HepG2 (cell line): ENCODE measurements around the gene RABGGTB. TPM values are rescaled to one million over a fixed set of nuclear protein-coding genes. Genes with fewer than 3 reads are reported as not detected.

Source experiments
- ATAC-seq: fragments of 200-7000 bp; cut with Tn5 transposase; 3 replicates; pipeline ENCODE4 v1.9.1; 2020; ENCODE audit warnings: mild to moderate bottlenecking, moderate library complexity
- BruUV-seq: library from RNA; stranded (reverse); fragments of 400-500 nt; replicated peaks from 2 replicates; lab custom pipeline; 2021; lab: Mats Ljungman, UMichigan
- CTCF ChIA-PET: fragments of 300-600 bp; formaldehyde crosslinking; extraction: SDS; loops from one replicate; lab custom pipeline; 2021; ENCODE audit warnings: low total read pairs, inconsistent platforms, low intra/inter-chr PET ratio; lab: Yijun Ruan, JAX
- POLR2A ChIA-PET: fragments of 350-600 bp; sonication (Branson Sonifier 250); formaldehyde crosslinking; loops from one replicate; lab custom pipeline; 2020; ENCODE audit warnings: antibody characterized with exemption, inconsistent platforms; lab: Yijun Ruan, JAX
- DNase-seq: peaks from one replicate; pipeline ENCODE4 v3.0.0-alpha.2; 2015; ENCODE audit warnings: low spot score
- FAIRE-seq: peaks from 3 replicates; lab custom pipeline; 2011; peaks lifted over from hg19 to GRCh38; lab: Jason Lieb, UNC
- H2AFZ ChIP-seq: one replicate; pipeline ENCODE4 v1.6.1; 2011; ENCODE audit warnings: low read length, inconsistent platforms
- H3K27ac ChIP-seq: fragments of 300-600 bp; 3 replicates; pipeline ENCODE4 v1.8.0; 2011; ENCODE audit warnings: mixed run types, mild to moderate bottlenecking, mixed read lengths, low read length, inconsistent platforms; ENCODE audit not compliant: insufficient read depth; ENCODE audit errors: extremely low read length
- H3K27me3 ChIP-seq, 2 experiments: fragments of 200-600 bp in 1 of 2; 2 replicates in 1 of 2; 3 replicates in 1 of 2; pipeline versions ENCODE4 v1.6.0 to v1.8.0; 2011; ENCODE audit warnings: low read length in 2 of 2, mild to moderate bottlenecking in 2 of 2, moderate library complexity in 2 of 2, inconsistent platforms in 1 of 2; ENCODE audit not compliant: insufficient read depth in 2 of 2, control insufficient read depth in 1 of 2
- H3K36me3 ChIP-seq, 2 experiments: fragments of 200-600 bp in 1 of 2; replicated peaks in 1 of 2; 2 replicates in 1 of 2; 3 replicates in 1 of 2; pipeline versions ENCODE4 v1.5.1 to v1.8.0; 2011; ENCODE audit warnings: low read length in 2 of 2, inconsistent platforms in 1 of 2; ENCODE audit not compliant: insufficient read depth in 2 of 2, control insufficient read depth in 1 of 2
- H3K4me1 ChIP-seq: 2 replicates; pipeline ENCODE4 v1.5.1; 2012; ENCODE audit warnings: low read length, inconsistent platforms; ENCODE audit not compliant: insufficient read depth
- H3K4me2 ChIP-seq: 2 replicates; pipeline ENCODE4 v1.6.0; 2011; ENCODE audit warnings: low read depth, low read length, inconsistent platforms
- H3K4me3 ChIP-seq, 3 experiments: fragments of 200-600 bp in 1 of 3; sonication (generic), shearing (Covaris generic) in 1 of 3; replicated peaks in 1 of 3; 2 replicates each; pipeline ENCODE4 v1.5.1; 2011 to 2016; ENCODE audit warnings: low read length in 3 of 3, inconsistent platforms in 2 of 3, low read depth in 2 of 3, mild to moderate bottlenecking in 2 of 3, control low read depth in 1 of 3, mixed read lengths in 1 of 3; ENCODE audit not compliant: insufficient read depth in 1 of 3
- H3K79me2 ChIP-seq: one replicate; pipeline ENCODE4 v1.6.1; 2011; ENCODE audit warnings: low read length, inconsistent platforms; ENCODE audit not compliant: insufficient read depth
- H3K9ac ChIP-seq: 2 replicates; pipeline ENCODE4 v1.6.0; 2011; ENCODE audit warnings: mild to moderate bottlenecking, low read depth, low read length, inconsistent platforms; ENCODE audit not compliant: insufficient read depth
- H3K9me3 ChIP-seq: 2 replicates; pipeline ENCODE4 v1.5.1; 2012; ENCODE audit warnings: mild to moderate bottlenecking, low read length
- H4K20me1 ChIP-seq: 2 replicates; pipeline ENCODE4 v1.6.0; 2011; ENCODE audit warnings: inconsistent platforms, mild to moderate bottlenecking, low read length, moderate library complexity; ENCODE audit not compliant: insufficient read depth
- HNF4A ChIP-seq: sonication (generic); formaldehyde crosslinking; IDR thresholded peaks from 2 replicates; pipeline ENCODE4 v1.4.0; 2020; ENCODE audit warnings: missing genetic modification reagents
- NFYC ChIP-seq: IDR thresholded peaks from 2 replicates; pipeline ENCODE4 v1.6.1; 2016; ENCODE audit warnings: missing genetic modification reagents, missing compliant biosample characterization
- PRMT3 ChIP-seq: sonication (generic); formaldehyde crosslinking; IDR thresholded peaks from 2 replicates; pipeline ENCODE4 v1.8.1; 2022; ENCODE audit warnings: low read depth, mild to moderate bottlenecking, moderate library complexity, missing genetic modification reagents, borderline replicate concordance
- RFX5 ChIP-seq: IDR thresholded peaks from 2 replicates; pipeline ENCODE4 v1.6.1; 2011; ENCODE audit warnings: low read depth, low read length, improper control_type of control experiment
- RXRA ChIP-seq: sonication (generic); formaldehyde crosslinking; IDR thresholded peaks from 2 replicates; pipeline ENCODE4 v1.5.1; 2020; ENCODE audit warnings: missing genetic modification reagents
- SALL2 ChIP-seq: sonication (generic); formaldehyde crosslinking; IDR thresholded peaks from 2 replicates; pipeline ENCODE4 v1.8.1; 2023; ENCODE audit warnings: mild to moderate bottlenecking, missing genetic modification reagents, inconsistent platforms
- ZNF382 ChIP-seq: sonication (generic); formaldehyde crosslinking; IDR thresholded peaks from 2 replicates; pipeline ENCODE4 v1.5.0; 2020; ENCODE audit warnings: missing genetic modification reagents, mild to moderate bottlenecking, borderline replicate concordance
- ZNF383 ChIP-seq: sonication (generic); formaldehyde crosslinking; IDR thresholded peaks from 2 replicates; pipeline ENCODE4 v1.4.0; 2020; ENCODE audit warnings: missing genetic modification reagents, mild to moderate bottlenecking, borderline replicate concordance
- ZSCAN12 ChIP-seq: sonication (generic); formaldehyde crosslinking; IDR thresholded peaks from 2 replicates; pipeline ENCODE4 v1.9.0; 2021; ENCODE audit warnings: mild to moderate bottlenecking, missing genetic modification reagents
- WGBS: methylation state at CpG from one replicate; pipeline ENCODE4 v1.1.6; 2017; ENCODE audit warnings: low lambda C conversion rate; 5-methylcytosine and 5-hydroxymethylcytosine counted together
- in situ Hi-C: cut with HindIII; loops from 2 replicates; pipeline ENCODE4 v1.10.0; 2017; ENCODE audit warnings: low pct_unique_long_range_greater_than_20kb; ENCODE audit not compliant: extremely low pct_ligation_motif_present
- intact Hi-C: fragments of 100-400 bp; cut with micrococcal nuclease; formaldehyde crosslinking; loops from one replicate; pipeline ENCODE4 v1.10.0; 2022; ENCODE audit not compliant: unreplicated experiment
- polyA plus RNA-seq, 8 experiments: library from polyadenylated mRNA; depleted of rRNA in 3 of 8; stranded (reverse) in 7 of 8; unstranded in 1 of 8; fragments of >200 nt; fragmentation: Illumina TruSeq in 4 of 8; extraction: Trizol in 4 of 8; gene quantifications; 2 replicates each; pipeline versions ENCODE4 v1.2.1 to v1.2.3, GENCODE V29; 2011 to 2016; ENCODE audit warnings: low read depth in 4 of 8, missing spikeins in 1 of 8, mixed read lengths in 1 of 8; ENCODE audit not compliant: insufficient read depth in 1 of 8
- total RNA-seq, 5 experiments: library from RNA; depleted of rRNA; stranded (reverse); fragments of >200 nt; fragmentation: Illumina TruSeq; extraction: Trizol; gene quantifications; 2 replicates each; pipeline ENCODE4 v1.2.3, GENCODE V29; 2016; ENCODE audit warnings: low read depth in 1 of 5
- TF ChIP-seq, protein P1 (sequence below): sonication (generic); formaldehyde crosslinking; IDR thresholded peaks from 2 replicates; pipeline ENCODE4 v1.5.0; 2020; ENCODE audit warnings: missing genetic modification reagents
- TF ChIP-seq, protein P2 (sequence below): sonication (generic); formaldehyde crosslinking; IDR thresholded peaks from 2 replicates; pipeline ENCODE4 v1.5.1; 2020; ENCODE audit warnings: missing genetic modification reagents, mild to moderate bottlenecking, borderline replicate concordance

Gene RABGGTB
- total and polyA plus RNA-seq, 2 of the 13 experiments (the other 11 are each of a cell fraction or from before 2014, with no cell fraction given): 185 to 290 TPM

- Histone ChIP-seq H3K9me3 (no peaks in the 10 kb centered on the region), H3K4me1 (no peaks in the 10 kb centered on the region), H3K9ac (no peak overlapping the region), H3K36me3 (no peaks in the 10 kb centered on the region), H3K27me3 (no peaks in the 10 kb centered on the region), H3K4me3 (no peak overlapping the region), H2AFZ (no peak overlapping the region), H3K79me2 (no peaks in the 10 kb centered on the region), H4K20me1 (no peaks in the 10 kb centered on the region), H3K27ac (no peak overlapping the region), H3K4me2 (no peak overlapping the region)
- FAIRE-seq (no peak), DNase-seq (no peak), ATAC-seq (no peak)
- intact Hi-C loops: no loop called here
- CTCF ChIA-PET: no interaction called here
- BruUV-seq: no TSS peak
- 0% methylated on average over 2 of the region's 2 CpGs for WGBS
- in situ Hi-C loops: no loop called here
- no peak for TF ChIP-seq PRMT3
- no peak for TF ChIP-seq RXRA
- no peak for TF ChIP-seq RFX5
- TF ChIP-seq ZNF382 (CRISPR knock-in tag): no peak
- TF ChIP-seq, protein P1, sequence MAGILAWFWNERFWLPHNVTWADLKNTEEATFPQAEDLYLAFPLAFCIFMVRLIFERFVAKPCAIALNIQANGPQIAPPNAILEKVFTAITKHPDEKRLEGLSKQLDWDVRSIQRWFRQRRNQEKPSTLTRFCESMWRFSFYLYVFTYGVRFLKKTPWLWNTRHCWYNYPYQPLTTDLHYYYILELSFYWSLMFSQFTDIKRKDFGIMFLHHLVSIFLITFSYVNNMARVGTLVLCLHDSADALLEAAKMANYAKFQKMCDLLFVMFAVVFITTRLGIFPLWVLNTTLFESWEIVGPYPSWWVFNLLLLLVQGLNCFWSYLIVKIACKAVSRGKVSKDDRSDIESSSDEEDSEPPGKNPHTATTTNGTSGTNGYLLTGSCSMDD (CRISPR knock-in tag): no peak
- no peak for TF ChIP-seq SALL2 (CRISPR knock-in tag)
- TF ChIP-seq HNF4A (CRISPR knock-in tag): no peak
- TF ChIP-seq ZSCAN12 (CRISPR knock-in tag): no peak
- no peak for TF ChIP-seq NFYC (CRISPR knock-in tag)
- POLR2A ChIA-PET: no interaction called here
These were observed 50.6 kb downstream of the RABGGTB start for GRCh38 chr1:75836528-75837100.

GRCh38 chr1:75838079-75838478, 52.0 kb downstream of the RABGGTB start:
- no peaks in the 10 kb centered on the region for H3K9me3 ChIP-seq
- no peak overlapping the region for H3K9ac ChIP-seq
- WGBS: 0% methylated on average over 2 of the region's 2 CpGs
- H3K36me3 ChIP-seq: no peaks in the 10 kb centered on the region
- H2AFZ ChIP-seq: no peak overlapping the region
- in situ Hi-C loops (no loop called here), intact Hi-C loops (no loop called here)
- POLR2A ChIA-PET: no interaction called here
- TF ChIP-seq ZNF383 (CRISPR knock-in tag): no peak
- TF ChIP-seq, protein P2, sequence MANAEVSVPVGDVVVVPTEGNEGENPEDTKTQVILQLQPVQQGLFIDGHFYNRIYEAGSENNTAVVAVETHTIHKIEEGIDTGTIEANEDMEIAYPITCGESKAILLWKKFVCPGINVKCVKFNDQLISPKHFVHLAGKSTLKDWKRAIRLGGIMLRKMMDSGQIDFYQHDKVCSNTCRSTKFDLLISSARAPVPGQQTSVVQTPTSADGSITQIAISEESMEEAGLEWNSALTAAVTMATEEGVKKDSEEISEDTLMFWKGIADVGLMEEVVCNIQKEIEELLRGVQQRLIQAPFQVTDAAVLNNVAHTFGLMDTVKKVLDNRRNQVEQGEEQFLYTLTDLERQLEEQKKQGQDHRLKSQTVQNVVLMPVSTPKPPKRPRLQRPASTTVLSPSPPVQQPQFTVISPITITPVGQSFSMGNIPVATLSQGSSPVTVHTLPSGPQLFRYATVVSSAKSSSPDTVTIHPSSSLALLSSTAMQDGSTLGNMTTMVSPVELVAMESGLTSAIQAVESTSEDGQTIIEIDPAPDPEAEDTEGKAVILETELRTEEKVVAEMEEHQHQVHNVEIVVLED (CRISPR knock-in tag): no peak
- H3K79me2 ChIP-seq: no peaks in the 10 kb centered on the region
- no peak overlapping the region for H3K4me3 ChIP-seq
- CTCF ChIA-PET: no interaction called here
- no peak overlapping the region for H3K4me2 ChIP-seq
- no peaks in the 10 kb centered on the region for H3K4me1 ChIP-seq
- FAIRE-seq (no peak), ATAC-seq (no peak), DNase-seq (no peak)
- H4K20me1 ChIP-seq: no peaks in the 10 kb centered on the region
- BruUV-seq: no TSS peak
- H3K27ac ChIP-seq: no peak overlapping the region
- H3K27me3 ChIP-seq: no peaks in the 10 kb centered on the region
